Activated CD8-positive, alpha-beta memory T cell treated with anti-CD3 and anti-CD28 coated beads, Interleukin-2, amount 10 ng/mL, durations not matched to agents 7 days and 5 days (primary cell): ENCODE data around the gene CPED1. TPM values are rescaled to one million over a fixed set of nuclear protein-coding genes. Genes with fewer than 3 reads are reported as not detected.
"Not testable (repeated sequence)": the region's sequence is repeated elsewhere in the genome, so short reads cannot be mapped to it uniquely, and the experiment has no call there.

ENCODE experiments used
- ATAC-seq: fragments of 150-1000 bp; cut with Tn5 transposase; one replicate; pipeline ENCODE4 v1.10.0; 2021; ENCODE audit warnings: moderate library complexity
- CTCF ChIA-PET: fragments of 350-600 bp; sonication (Branson Sonifier 250); formaldehyde crosslinking; loops from one replicate; lab custom pipeline; 2021; ENCODE audit warnings: antibody characterized with exemption; lab: Charles Lee
- DNase-seq: peaks from one replicate; pipeline ENCODE4 v3.0.0-alpha.2; 2020
- H3K27ac Mint-ChIP-seq: one replicate; pipeline ENCODE4 v1.8.0; 2021; ENCODE audit warnings: mild to moderate bottlenecking, mixed read lengths
- H3K27me3 Mint-ChIP-seq: one replicate; pipeline ENCODE4 v1.8.0; 2021; ENCODE audit warnings: mixed read lengths
- H3K36me3 Mint-ChIP-seq: one replicate; pipeline ENCODE4 v1.8.0; 2021; ENCODE audit warnings: mild to moderate bottlenecking, mixed read lengths
- H3K4me1 Mint-ChIP-seq: one replicate; pipeline ENCODE4 v1.8.0; 2021; ENCODE audit warnings: mixed read lengths
- H3K4me3 Mint-ChIP-seq: one replicate; pipeline ENCODE4 v1.8.0; 2021; ENCODE audit warnings: mild to moderate bottlenecking, moderate library complexity, mixed read lengths
- H3K9me3 Mint-ChIP-seq: one replicate; pipeline ENCODE4 v1.8.0; 2022; ENCODE audit warnings: low read depth, mixed read lengths
- total RNA-seq, 2 experiments: library from RNA; stranded (reverse); gene quantifications; one replicate each; pipeline ENCODE4 v1.2.3, GENCODE V29; 2021

CPED1 gene
- total RNA-seq, 2 experiments from 2014 or later, result 0.16 TPM; not detected in 1

GRCh38 chr7:121300685-121301420 lies 312.3 kb downstream of the CPED1 start:
- Mint-ChIP-seq H3K4me1 (no peaks in the 10 kb centered on the region), H3K27me3 (peaks cover 23% of the 10 kb centered on the region), H3K27ac (no peak overlapping the region), H3K9me3 (no peaks in the 10 kb centered on the region), H3K36me3 (no peaks in the 10 kb centered on the region), H3K4me3 (no peak overlapping the region)
- CTCF ChIA-PET, result interaction anchor here (1.3 kb wide), 1 partner anchor 9 kb away, joined by 3 read pairs; no protein-coding TSS in a partner anchor
- DNase-seq (no peak), ATAC-seq (no peak)

- Mint-ChIP-seq H3K4me1 (no peaks in the 10 kb centered on the region), H3K27ac (no peak overlapping the region)
- CTCF ChIA-PET, result no interaction called here
These were observed 313.1 kb downstream of the CPED1 start for GRCh38 chr7:121301446-121302213.

GRCh38 chr7:121302214-121302745 lies 313.8 kb downstream of the CPED1 start:
- no peaks in the 10 kb centered on the region for H3K9me3 Mint-ChIP-seq
- CTCF ChIA-PET, result no interaction called here
- ATAC-seq, result no peak

More at GRCh38 chr7:121301446-121302213, 313.1 kb downstream of the CPED1 start:
- DNase-seq (no peak), ATAC-seq (no peak)
- Mint-ChIP-seq H3K9me3 (no peaks in the 10 kb centered on the region), H3K36me3 (no peaks in the 10 kb centered on the region), H3K27me3 (peaks cover 29% of the 10 kb centered on the region), H3K4me3 (no peak overlapping the region)

GRCh38 chr7:121303422-121304101 lies 315.1 kb downstream of the CPED1 start:
- no peaks in the 10 kb centered on the region for H3K9me3 Mint-ChIP-seq
- no peak overlapping the region for H3K4me3 Mint-ChIP-seq
- H3K36me3 Mint-ChIP-seq, result no peaks in the 10 kb centered on the region
- H3K27me3 Mint-ChIP-seq, result peaks cover 32% of the 10 kb centered on the region
- no peak for DNase-seq
- no peak overlapping the region for H3K27ac Mint-ChIP-seq
- H3K4me1 Mint-ChIP-seq, result no peaks in the 10 kb centered on the region
- CTCF ChIA-PET, result no interaction called here
- ATAC-seq, result no peak

More at GRCh38 chr7:121302214-121302745, 313.8 kb downstream of the CPED1 start:
- no peak overlapping the region for H3K4me3 Mint-ChIP-seq
- no peaks in the 10 kb centered on the region for H3K4me1 Mint-ChIP-seq
- H3K36me3 Mint-ChIP-seq, result no peaks in the 10 kb centered on the region
- H3K27ac Mint-ChIP-seq, result no peak overlapping the region
- H3K27me3 Mint-ChIP-seq, result peaks cover 33% of the 10 kb centered on the region
- DNase-seq, result no peak

- H3K4me3 Mint-ChIP-seq, result no peak overlapping the region
- H3K4me1 Mint-ChIP-seq, result no peaks in the 10 kb centered on the region
- no peaks in the 10 kb centered on the region for H3K9me3 Mint-ChIP-seq
- H3K27me3 Mint-ChIP-seq, result peaks cover 34% of the 10 kb centered on the region
- H3K27ac Mint-ChIP-seq, result no peak overlapping the region
- CTCF ChIA-PET, result no interaction called here
- H3K36me3 Mint-ChIP-seq, result no peaks in the 10 kb centered on the region
- DNase-seq (no peak), ATAC-seq (no peak)
These were observed 315.7 kb downstream of the CPED1 start for GRCh38 chr7:121304102-121304658.

- Mint-ChIP-seq H3K9me3 (no peaks in the 10 kb centered on the region), H3K4me3 (no peak overlapping the region), H3K27me3 (peaks cover 37% of the 10 kb centered on the region), H3K27ac (no peak overlapping the region), H3K4me1 (no peaks in the 10 kb centered on the region), H3K36me3 (no peaks in the 10 kb centered on the region)
- ATAC-seq (no peak), DNase-seq (no peak)
- CTCF ChIA-PET, result no interaction called here
These were observed 316.6 kb downstream of the CPED1 start for GRCh38 chr7:121305109-121305508.

- H3K9me3 Mint-ChIP-seq, result no peaks in the 10 kb centered on the region
- peaks cover 34% of the 10 kb centered on the region for H3K27me3 Mint-ChIP-seq
- DNase-seq (no peak), ATAC-seq (no peak)
- no peak overlapping the region for H3K27ac Mint-ChIP-seq
- H3K4me3 Mint-ChIP-seq, result no peak overlapping the region
- no peaks in the 10 kb centered on the region for H3K4me1 Mint-ChIP-seq
- CTCF ChIA-PET, result no interaction called here
- no peaks in the 10 kb centered on the region for H3K36me3 Mint-ChIP-seq
These were observed 318.1 kb downstream of the CPED1 start for GRCh38 chr7:121306565-121306964.

GRCh38 chr7:121307021-121307574 lies 318.6 kb downstream of the CPED1 start:
- H3K27ac Mint-ChIP-seq, result no peak overlapping the region

GRCh38 chr7:121313220-121313792 lies 324.8 kb downstream of the CPED1 start:
- no peak for DNase-seq
- no peaks in the 10 kb centered on the region for H3K36me3 Mint-ChIP-seq
- no peaks in the 10 kb centered on the region for H3K9me3 Mint-ChIP-seq
- CTCF ChIA-PET, result no interaction called here
- no peak overlapping the region for H3K27ac Mint-ChIP-seq
- peaks cover 26% of the 10 kb centered on the region for H3K27me3 Mint-ChIP-seq
- H3K4me1 Mint-ChIP-seq, result no peaks in the 10 kb centered on the region
- no peak overlapping the region for H3K4me3 Mint-ChIP-seq
- no peak for ATAC-seq

More at GRCh38 chr7:121307021-121307574, 318.6 kb downstream of the CPED1 start:
- Mint-ChIP-seq H3K9me3 (no peaks in the 10 kb centered on the region), H3K4me1 (no peaks in the 10 kb centered on the region), H3K4me3 (no peak overlapping the region), H3K36me3 (no peaks in the 10 kb centered on the region), H3K27me3 (peaks cover 34% of the 10 kb centered on the region)
- ATAC-seq, result no peak
- no peak for DNase-seq
- CTCF ChIA-PET, result no interaction called here

GRCh38 chr7:121313793-121314676 lies 325.5 kb downstream of the CPED1 start:
- no peaks in the 10 kb centered on the region for H3K4me1 Mint-ChIP-seq

GRCh38 chr7:121315170-121315569 lies 326.7 kb downstream of the CPED1 start:
- H3K36me3 Mint-ChIP-seq, H3K27ac Mint-ChIP-seq, DNase-seq, H3K9me3 Mint-ChIP-seq, H3K4me1 Mint-ChIP-seq, ATAC-seq, CTCF ChIA-PET, H3K4me3 Mint-ChIP-seq: not testable (repeated sequence)
- H3K27me3 Mint-ChIP-seq, result peaks cover 15% of the 10 kb centered on the region

More at GRCh38 chr7:121313793-121314676, 325.5 kb downstream of the CPED1 start:
- CTCF ChIA-PET, result no interaction called here
- no peaks in the 10 kb centered on the region for H3K36me3 Mint-ChIP-seq
- no peak overlapping the region for H3K27ac Mint-ChIP-seq
- no peak for DNase-seq
- H3K4me3 Mint-ChIP-seq, result no peak overlapping the region
- ATAC-seq, result no peak
- H3K9me3 Mint-ChIP-seq, result no peaks in the 10 kb centered on the region
- peaks cover 21% of the 10 kb centered on the region for H3K27me3 Mint-ChIP-seq

GRCh38 chr7:121322460-121322859 lies 333.9 kb downstream of the CPED1 start:
- no peaks in the 10 kb centered on the region for H3K36me3 Mint-ChIP-seq
- CTCF ChIA-PET, result no interaction called here
- DNase-seq (no peak), ATAC-seq (no peak)
- no peak overlapping the region for H3K27ac Mint-ChIP-seq
- H3K4me3 Mint-ChIP-seq, result no peak overlapping the region
- peaks cover 25% of the 10 kb centered on the region for H3K27me3 Mint-ChIP-seq
- H3K4me1 Mint-ChIP-seq, result no peaks in the 10 kb centered on the region
- H3K9me3 Mint-ChIP-seq, result no peaks in the 10 kb centered on the region
